ENCODE measurements around the gene ANXA1.

The ANXA1 gene, protein sequence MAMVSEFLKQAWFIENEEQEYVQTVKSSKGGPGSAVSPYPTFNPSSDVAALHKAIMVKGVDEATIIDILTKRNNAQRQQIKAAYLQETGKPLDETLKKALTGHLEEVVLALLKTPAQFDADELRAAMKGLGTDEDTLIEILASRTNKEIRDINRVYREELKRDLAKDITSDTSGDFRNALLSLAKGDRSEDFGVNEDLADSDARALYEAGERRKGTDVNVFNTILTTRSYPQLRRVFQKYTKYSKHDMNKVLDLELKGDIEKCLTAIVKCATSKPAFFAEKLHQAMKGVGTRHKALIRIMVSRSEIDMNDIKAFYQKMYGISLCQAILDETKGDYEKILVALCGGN

DNA sequence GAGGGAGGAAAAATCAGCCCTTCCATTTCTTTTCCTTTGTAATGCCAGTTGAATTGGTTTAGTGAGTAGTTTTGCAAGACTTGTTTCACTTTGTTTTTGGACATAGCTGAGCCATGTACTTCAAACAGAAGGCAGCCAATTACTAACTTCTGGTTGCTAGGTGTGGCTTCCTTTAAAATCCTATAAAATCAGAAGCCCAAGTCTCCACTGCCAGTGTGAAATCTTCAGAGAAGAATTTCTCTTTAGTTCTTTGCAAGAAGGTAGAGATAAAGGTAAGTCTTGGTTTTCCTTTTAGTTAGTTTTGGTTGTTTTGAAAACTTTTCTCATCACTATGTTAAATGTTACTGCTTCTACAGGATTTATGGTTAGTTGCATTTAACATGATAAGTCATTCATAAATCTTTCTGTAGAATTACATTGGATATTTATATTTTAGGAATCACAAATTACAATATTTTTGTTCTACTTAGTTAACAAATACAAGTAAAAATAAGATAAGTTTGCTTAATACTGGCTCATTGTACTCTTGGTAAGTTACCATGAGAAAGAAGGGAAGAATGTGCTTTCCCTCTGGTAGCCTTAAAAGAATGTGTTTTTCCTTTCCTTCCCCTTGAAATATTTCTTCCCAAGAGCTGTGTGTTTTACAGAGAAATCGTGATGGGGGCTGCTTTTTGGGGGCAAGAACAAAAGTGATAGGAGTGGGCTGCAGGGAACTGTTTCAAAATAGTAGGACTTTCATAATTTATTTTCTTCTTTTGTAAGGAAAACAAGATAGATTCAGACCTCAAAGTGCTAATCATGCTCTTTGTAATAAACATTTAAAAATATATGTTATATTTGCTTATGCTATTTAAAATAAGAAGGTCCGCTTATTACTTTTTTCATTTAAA is at the start of gene ANXA1:
Gene ANXA1, plus strand, starts transcription at position 213 of the 890 bp plus-strand sequence. CDS start 6,671 bp downstream, outside the sequence.
- DNase-seq (ENCODE audit: low read depth): no peak

DNA sequence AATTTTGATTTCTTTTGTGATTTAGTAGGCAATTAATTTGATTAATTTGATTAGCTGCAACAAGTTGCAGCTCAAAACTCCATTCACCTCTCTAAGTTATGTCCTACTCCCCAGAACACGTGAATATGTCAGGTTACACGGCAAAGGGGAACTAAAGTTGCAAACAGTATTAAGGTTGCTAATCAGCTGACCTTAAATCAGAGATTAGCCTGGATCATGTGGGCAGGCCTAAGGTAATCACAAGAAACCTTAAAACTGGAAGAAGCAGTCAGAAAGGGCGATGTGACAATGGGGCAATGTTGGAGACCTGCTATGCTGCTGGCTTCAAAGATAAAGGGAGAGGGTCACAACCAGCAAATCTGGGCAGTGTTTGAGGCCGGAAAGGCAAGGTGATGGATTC is 47.3 kb upstream of the ANXA1 start:
- no peak for DNase-seq (ENCODE audit: low read depth)

DNA sequence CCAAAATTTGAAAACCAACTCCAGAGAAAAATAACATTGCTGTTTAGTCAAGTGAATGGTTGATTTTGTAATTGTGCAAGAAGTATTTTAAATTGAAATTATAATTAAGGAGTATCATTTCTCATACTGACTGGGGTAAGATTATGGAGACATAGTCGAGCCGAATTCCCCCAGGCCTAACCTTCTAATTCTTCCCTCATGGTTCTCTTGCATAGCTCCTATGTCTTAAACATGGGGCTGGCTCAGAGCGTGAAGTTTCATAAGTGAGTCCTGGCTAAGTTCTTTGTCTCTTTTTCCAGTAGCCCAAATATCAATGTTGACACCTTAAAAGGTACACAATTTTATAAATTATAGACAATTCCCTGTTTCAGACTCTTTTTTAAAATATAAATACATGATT is 46.7 kb upstream of the ANXA1 start:
- no peak for DNase-seq (ENCODE audit: low read depth)

DNA sequence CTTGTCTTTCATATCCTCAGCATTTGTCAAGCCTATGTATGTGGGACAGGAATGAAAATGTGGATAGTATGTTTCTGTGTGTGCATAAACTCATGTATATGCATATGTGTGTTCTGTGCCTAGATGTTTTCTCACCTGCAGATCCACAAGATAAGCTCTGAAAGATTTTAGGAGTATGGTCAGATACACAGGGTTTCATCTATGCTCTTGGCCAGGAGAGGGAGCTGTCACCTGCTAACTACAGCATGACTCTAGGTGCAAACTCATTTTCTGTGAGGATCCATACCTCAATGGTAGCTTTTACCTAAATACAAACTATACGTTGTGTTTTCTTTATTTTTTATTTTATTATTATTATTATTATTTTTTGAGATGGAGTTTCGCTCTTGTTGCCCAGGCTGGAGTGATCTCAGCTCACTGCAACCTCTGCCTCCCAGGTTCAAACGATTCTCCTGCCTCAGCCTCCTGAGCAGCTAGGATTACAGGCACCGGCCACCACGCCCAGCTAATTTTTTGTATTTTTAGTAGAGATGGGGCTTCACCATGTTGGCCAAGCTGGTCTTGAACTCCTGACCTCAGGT is 44.1 kb upstream of the ANXA1 start:
- peak; percentile 40 for DNase-seq (ENCODE audit: low read depth)

DNA sequence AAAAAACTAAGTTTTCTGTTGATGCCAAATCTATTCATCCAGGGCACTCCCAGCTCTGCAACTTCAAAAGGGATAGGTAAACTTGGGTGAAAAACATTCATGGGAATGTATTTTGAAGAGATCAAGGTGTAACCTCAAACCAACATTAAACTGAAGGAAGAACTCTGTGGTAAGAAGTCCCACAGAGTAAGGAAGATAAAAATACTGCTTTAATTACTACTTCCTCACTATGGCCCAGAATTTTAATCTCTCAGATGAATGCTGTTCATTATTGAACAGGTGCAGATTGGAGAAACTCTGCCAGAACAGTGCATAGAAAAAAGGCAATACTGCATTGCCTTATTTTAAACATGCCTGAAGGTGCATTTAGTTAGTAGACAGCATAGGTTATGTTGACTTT is 37.6 kb upstream of the ANXA1 start:
- DNase-seq (ENCODE audit: low read depth): no peak

DNA sequence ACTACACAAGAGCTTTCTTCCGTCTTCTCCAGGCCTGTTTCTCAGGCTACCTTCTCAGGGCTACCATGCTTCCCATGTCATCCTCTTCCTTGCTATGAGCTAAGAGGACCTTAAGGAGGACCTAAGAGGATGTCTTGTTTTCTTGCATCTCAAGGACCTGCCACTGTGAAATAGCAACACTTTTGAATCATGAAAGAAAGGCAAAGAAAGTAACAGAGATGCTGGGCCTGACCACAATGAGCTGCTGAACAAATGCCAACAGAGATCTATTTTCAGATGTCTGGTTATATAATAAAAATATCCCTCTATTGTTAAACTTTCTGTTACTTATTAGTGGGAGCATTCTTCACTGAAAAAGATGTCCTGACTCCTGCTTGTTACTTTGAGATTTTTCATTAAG is 36.7 kb upstream of the ANXA1 start:
- no peak for DNase-seq (ENCODE audit: low read depth)

DNA sequence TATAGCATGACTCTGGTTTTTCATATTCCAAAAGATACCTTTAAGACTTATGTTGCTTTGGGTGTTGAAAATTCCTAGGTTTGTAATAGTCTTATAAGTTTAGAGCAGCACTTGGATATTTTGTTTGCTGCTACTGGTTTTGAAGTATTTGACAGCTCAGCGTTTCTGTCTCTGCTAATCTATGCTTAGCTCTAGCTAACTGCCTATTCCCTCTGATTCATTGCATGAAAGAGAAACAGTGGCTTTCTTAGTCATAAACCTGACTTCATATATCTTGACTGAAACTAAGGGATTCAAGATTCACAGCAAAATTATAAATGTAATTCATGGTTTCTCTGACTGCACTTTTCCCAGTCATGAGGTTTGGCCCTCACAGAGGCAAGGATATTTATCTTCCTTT is 35.6 kb upstream of the ANXA1 start:
- no peak for DNase-seq (ENCODE audit: low read depth)

DNA sequence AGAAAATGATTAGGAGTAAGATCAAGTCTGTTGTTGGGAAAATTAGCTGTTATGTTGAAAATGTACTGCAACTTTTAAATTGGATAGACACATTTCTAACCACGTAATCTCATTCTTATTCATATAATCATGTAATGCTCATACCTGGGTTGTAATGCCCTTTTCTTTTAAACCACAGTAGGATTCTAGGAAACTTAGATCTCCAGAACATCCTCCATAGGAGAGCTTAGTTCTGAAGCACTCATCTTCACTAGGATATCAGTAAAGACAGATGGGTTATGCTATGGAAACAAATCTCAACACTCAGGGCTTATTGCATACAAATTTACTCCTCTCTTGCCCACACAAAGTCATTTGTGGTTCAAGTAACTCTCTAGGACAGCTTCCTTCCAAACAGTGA is 34.8 kb upstream of the ANXA1 start:
- no peak for DNase-seq (ENCODE audit: low read depth)

DNA sequence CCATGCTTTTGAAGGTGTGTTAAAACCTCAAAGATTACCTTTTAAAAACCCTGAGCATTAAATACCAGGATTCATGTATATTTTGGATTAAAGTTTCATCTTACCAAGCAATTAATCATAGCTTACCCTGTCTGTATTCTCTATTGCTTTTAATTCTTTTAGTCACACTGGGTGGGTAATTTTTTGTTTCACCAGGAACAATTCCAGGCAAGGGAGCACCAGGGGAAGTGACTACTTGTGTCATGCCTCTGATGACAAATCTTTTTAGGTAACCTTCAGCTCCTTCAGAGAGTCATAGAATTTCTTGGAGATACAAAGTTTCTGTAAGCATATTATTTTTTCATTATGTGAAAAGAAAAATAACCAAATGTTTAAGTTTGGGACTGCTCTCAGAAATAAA is 33.4 kb upstream of the ANXA1 start:
- DNase-seq (ENCODE audit: low read depth): no peak

DNA sequence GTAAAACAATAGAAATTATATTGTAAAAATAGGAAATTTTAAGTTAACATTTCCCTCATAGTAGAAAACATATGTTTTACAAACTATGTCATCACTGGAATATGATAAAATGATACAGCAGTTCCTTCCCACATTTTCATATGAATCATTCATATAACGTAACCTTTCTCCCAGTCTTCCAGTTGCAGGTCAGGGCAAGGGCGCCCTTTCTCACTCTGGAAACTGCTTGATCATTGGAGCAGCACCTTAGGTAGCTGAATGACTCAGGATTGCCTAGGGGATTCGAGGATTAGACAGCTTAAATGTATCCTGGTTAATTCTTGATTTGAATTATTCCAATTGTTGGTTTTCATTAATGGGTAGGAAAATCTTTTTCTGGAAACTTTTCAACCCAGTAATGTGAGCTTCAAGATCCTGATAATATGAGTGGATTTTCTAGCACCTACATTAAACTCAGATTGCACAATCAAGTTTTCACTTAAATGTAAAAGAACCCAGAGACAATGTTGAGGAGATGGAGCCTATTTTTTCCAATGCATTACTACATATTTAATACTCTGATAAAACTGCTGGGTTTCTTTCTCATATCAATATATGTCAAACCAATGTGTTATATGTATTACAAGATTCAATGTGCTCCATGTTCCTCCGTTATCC is 32.6 kb upstream of the ANXA1 start:
- DNase-seq (ENCODE audit: low read depth): no peak

DNA sequence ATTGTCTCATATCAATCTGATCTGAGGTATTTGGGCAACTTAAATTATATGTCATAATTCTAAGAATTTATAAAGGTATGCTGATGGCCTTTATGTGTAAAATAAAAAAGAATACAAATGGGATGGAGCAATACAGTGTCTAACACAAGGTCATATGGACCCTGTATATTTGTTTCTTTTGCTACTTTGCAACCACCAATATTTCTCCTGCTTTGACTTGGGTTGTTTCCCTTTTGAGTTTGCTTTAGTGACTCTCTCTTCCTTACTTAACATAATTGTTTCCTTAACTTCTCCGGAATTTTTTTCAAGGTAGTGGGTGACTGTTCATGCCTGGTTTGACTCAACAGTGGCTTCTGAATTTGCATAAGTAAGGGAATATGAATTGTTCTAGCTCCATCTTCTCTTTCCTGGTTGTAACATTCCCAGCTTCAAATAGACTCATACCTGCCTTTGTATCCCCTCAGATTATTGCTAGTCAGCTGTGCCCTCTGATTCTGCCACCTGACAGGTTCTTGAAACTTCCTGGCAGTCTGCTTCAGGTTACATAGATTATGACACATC is 30.2 kb upstream of the ANXA1 start:
- DNase-seq (ENCODE audit: low read depth): no peak

DNA sequence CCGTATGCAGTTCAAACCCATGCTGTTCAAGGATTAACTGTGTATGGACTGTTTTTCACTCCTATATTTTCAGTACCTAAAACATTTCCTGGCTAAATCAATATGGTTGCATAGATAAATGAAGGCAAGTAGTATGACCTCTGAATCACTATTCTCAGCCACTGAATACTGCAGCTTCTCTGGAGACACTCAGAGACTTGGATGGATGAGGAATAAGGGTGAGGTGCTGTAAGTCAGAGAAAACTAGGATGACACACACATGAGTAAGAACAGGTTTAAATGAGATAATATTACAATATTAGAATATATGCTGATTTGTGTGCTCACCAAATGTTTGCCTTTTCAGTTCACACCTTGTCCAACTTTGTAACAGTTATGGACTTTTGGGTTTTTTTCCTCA is 26.0 kb upstream of the ANXA1 start:
- DNase-seq (ENCODE audit: low read depth): no peak

DNA sequence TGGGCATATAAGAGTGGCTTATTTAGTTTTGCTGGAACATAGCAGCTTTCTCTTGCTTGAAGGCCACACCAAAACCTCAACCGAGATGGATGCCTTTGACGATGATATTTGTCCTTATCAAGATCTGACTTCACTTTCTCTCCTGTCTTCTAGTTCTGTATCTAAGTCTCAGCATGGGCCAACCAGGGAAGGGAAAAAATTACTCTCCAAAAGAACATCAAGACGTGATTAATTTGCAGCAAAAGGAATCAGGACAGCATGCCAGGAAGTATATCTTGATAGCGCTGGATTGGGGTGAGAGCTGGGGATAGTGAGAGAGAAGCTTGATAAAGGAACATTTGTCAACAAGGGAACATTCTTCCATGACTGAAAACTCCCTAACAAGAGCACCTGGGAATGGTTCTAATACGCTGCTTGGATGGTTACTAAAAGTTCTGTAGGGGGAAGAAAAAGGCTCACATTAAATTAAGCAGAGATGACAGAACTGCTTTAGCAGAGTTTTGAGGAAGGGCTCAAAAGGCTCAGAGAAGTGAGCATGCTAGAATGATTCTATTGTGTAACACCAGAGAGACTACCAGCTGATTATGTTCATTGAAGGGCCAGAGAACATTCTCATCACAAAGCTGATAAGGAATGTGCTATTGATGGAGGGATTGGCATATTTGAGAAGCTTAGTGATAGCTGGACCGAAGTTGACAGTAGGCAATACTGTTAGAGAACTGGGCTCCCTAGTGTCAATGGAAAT is 21.6 kb upstream of the ANXA1 start:
- DNase-seq (ENCODE audit: low read depth): no peak

DNA sequence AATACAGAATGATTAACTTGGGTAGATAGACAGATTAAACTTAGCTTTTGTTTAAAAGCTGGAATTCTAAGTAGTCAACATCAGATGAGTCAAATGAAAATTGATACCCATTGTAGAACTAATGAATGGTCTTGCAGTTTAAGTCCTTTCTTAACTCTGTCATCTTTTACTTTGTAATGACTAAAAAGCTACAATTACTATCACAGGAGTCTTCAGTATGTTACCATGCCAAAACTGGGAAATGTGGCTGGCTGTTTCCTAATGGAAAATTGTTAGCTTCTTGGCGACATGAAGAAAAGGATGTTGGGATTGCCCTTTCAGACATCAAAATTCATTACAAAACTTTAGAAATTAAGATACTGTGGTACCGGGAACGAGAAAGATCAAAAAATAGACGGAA is 20.2 kb upstream of the ANXA1 start:
- DNase-seq (ENCODE audit: low read depth): no peak

DNA sequence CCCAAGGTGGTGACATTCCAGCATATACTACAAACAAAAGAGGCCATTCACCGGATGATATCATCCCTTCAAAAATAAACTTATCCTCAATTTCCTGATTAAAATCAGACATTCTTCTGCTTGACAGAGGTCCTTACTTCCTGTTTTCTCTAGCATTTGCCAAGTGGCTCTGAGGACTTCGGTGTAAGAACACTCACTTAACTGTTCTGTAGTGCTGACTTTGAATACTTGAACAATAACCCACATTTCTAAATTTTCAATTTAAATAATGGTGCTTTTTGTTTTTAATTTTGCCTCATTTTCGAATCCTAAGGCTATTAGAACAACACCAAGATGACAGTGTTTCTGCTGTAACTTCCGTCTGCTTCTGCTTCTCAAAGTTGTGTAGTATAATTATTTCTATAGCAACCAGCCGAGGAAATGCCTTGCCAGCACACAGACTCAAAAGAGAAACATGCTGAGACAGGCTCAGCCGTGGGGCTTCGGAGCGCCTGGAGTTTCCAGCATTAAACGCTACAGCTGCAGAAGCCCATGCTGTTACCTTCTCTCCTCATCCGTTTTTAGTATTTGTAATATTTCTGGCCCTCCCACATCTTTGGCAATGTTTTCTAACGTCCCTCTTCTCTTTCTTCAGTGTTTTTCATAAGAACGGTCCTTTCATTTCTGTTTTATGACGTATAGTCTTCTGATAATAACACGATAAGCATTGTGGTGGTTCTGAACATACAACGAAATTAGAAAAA is 19.5 kb upstream of the ANXA1 start:
- DNase-seq (ENCODE audit: low read depth): peak; percentile 45

DNA sequence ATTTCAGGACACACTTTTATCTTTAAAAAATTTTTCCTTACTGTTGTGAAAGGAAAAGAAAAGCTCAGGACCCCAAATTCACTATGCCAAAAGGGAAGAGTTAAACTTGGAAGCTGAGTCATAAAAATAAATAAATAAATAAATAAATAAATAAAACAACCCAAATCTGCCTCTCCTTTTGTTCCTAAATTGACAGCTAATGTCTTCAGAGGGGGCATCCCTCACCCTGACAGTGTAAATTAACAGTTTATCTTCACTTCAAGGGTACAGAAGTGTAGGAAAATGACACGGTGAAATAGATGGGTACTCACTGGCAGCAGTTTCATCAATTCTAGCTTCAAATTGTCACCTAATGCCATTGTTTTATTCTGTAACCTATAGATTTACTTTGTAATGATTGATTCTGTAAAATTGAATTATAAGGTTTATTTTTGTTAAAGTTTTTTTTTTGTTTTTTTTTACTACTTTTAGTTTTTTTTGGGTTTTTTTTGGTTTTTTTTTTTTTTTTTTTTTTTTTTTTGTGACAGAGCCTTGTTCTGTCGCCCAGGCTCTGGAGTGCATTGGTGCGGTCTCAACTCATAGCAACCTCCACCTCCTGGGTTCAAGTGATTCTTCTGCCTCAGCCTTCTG is 18.5 kb upstream of the ANXA1 start:
- DNase-seq (ENCODE audit: low read depth): no peak

DNA sequence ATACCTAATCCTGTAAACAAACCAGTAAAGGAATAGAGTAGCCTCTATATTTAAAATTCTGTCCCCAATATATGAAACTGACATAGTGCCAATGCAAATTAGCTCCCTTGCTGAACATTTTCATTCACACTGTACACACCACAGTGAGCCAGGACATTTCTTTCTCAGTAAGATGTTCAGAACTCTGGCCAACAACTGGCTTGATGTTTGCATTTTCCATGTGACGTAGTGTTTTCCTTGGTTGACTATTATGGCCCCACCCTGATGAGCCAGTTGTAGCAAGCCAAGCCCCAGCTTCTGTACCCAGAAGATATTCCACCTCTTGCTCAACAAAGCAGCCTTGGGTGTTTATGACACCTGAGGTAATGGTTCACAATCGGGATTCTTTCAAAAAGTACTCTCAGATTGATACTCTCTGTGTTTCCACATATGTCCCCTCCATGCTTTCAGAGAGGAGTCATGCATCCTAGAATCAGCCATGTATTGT is 17.7 kb upstream of the ANXA1 start:
- DNase-seq (ENCODE audit: low read depth): no peak

DNA sequence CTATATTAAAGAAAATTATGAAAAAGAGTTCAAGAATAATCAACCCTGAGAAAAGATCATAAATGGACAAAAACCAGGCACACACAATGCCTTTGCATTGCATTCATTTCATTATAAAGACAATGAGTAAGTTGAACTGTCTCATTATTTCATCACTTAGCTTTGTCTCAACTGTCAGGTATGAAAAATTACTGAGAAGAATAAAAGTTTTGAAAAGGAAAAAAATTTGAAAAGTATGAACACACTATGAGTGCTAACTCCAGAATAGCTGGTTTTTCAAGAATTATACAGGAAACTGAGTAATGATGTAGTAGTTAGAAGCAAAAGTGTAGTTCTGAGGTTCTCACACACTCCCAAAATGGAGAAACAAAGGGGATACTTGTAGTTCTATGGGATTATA is 16.3 kb upstream of the ANXA1 start:
- no peak for DNase-seq (ENCODE audit: low read depth)

DNA sequence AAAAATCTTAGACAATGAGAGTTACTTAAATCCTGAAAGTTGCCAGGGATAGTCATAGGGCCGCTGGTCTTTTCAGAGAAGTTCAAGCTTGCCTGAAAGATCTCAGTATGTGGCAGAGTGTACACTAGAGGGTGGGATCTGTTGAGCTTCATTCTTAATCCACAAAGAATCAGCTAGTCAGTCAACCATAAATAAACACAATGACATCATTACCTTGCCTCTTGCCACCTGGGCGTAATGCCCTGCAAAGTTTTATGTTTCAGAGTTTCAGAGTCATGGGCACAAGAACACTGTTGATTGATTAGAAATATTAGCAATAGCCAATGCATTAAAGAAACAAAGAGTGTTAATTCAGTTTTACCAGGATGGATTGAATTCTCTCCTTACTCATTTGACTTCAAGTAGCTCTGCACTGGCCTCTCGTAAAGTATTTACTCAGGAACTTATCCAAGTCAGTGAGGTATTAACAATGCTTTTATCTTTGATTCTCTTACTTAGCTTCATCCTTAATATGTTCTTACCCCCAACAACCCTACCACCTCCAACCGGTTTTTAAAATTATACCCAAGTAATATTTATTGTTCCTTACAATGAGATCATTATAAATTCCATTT is 14.3 kb upstream of the ANXA1 start:
- no peak for DNase-seq (ENCODE audit: low read depth)

DNA sequence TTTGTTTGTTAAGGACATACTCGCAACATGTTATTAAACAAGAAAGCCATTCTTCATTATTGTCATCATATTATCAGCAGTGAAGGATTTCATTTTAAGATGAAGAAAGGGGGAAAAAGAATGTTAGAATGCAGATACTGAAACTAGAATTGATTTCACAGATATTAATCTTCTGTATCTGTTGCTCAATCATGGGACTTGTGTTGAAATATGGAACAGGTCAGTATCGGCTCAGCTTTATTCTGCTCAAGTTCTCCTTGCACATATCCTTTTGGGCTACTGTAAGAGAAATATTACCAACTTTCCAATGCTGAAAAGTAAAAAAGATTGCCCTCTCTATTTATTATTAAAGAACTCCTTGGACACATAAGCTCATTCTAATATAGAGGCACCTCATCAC is 13.8 kb upstream of the ANXA1 start:
- DNase-seq (ENCODE audit: low read depth): no peak
